Islet precursor cell (in vitro differentiated cells): ENCODE data around the gene PDE6B.
"Not testable (repeated sequence)": the region's sequence is repeated elsewhere in the genome, so short reads cannot be mapped to it uniquely, and the experiment has no call there.

Experiments used
- DNase-seq: peaks from one replicate; pipeline ENCODE4 v3.0.0-alpha.2; 2018

PDE6B gene

DNA sequence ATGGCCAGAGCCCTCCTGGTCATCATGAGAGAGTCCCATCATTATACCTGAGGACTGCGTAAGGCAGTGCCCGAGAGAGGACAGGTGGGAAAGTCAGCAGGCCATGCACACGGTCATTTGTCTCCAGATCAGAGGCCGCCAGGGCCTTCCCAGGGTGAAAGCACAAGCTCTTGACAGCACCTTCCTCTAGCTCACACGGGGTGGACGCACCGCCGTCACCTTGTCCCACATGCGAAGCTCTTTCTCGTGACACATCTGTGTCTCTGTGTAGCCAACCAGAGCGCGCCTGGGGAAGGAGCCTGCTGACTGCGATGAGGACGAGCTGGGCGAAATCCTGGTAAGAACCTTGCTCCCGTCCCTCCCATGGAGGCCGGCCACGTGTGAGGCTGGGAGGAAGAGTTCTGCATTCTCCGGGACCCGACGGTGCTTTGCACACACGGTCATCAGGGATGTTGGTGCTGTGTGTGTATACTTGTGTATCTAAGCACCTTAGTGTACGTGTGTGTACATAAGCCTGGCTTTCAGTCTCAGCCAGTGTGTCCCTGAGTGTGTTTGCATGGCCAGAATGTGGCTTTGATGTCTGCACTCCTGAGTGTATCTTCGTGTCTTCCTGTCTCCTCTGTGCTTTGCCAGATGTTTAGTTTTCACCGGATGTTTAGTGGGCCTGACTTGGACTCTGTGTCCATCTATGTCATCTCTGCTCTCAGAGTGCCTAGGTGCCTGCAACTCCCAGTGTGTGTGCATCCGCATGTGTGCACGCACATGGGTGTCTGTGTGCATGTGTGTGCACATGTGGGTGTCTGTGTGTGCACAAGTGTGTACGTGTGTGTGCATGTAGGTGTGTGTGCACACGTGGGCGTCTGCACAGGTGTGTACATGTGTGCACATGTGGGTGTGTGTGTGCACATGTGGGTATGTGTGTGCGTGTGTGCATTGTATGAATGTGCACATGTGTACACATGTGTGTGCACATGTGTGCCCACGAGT, 33.6 kb downstream of the PDE6B start:
- DNase-seq, result no peak

DNA sequence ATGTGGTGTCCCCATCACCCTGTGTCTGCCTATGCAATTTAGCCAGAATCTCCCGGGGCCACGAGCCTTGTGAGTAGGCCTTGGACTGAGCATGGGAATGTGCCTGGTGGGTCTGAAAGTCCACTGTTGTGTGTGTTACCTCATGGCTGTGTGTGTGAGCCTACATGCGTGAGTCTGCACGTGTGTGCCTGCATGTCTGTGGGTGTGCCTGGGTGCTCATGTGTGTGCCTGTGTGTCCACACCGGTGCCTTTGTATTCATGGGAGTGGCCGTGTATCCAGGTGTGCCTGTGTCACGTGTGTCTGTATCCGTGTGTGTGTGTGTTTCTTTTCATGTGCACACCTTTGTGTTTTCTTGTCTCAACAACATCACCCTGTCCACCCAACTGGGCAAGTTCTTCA, 34.5 kb downstream of the PDE6B start:
- DNase-seq, result no peak

DNA sequence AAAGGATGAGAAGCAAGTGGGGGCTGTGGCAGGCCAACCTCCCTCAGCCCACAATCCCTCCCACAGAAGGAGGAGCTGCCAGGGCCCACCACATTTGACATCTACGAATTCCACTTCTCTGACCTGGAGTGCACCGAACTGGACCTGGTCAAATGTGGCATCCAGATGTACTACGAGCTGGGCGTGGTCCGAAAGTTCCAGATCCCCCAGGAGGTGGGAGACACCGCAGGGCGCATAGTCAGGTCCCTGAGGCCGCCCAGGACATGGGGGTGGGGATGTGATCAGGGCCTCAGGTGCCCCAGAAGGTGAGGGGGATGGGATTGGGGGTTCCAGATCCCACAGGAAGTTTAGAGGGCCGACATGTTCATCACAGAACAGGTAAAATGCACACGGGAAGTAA, 35.0 kb downstream of the PDE6B start:
- DNase-seq, result no peak

DNA sequence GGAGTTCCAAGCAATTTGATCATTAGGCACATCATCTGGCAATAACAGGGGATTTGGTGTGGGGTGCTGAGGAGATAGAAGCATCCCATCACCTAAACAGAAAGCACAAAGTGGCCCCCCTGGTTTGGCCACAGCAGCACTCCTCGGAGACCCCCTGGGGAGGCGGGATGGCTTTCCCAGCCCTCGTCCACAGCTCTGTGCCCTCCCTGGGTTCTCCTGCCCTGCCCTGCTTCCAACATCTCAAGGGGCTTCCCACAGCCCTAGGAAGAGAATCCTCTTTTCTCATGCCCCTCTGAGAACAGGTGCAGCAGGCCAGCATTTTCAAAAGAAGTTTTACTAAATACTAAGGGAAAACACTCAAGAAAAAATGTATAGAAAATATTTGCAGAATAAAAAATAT, 35.9 kb downstream of the PDE6B start:
- DNase-seq, result no peak

DNA sequence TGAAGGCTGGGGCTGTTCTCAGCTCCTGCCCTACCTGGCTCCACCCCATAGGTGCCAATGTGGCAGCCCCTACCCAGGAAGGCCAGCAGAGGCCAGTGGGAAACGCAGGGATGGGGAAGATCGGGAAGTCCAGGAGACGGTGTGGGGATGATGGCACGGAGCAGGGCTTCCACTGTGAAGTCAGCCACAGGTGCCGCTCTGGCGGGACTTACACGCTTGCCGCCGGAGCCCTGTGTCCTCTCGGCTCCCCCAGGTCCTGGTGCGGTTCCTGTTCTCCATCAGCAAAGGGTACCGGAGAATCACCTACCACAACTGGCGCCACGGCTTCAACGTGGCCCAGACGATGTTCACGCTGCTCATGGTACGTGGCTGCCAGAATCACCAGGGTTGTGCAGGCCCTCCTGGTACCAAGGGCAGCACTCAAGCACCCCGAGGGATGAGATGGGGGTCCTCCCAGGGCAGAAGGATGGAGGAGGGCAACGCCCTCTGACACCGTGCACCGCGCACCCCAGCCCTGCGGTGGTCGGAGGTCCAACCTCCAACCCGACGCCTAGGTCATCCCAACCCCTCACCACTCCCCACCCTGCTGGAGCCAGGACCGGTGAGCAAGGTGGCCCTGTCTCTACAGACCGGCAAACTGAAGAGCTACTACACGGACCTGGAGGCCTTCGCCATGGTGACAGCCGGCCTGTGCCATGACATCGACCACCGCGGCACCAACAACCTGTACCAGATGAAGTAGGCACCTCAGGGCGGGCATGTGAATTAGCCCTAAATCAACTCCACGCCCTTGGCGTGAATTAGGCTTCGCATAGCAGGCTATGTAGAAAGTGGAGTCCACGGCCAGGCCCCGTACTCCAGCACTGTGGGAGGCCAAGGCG, 36.7 kb downstream of the PDE6B start:
- no peak for DNase-seq

DNA sequence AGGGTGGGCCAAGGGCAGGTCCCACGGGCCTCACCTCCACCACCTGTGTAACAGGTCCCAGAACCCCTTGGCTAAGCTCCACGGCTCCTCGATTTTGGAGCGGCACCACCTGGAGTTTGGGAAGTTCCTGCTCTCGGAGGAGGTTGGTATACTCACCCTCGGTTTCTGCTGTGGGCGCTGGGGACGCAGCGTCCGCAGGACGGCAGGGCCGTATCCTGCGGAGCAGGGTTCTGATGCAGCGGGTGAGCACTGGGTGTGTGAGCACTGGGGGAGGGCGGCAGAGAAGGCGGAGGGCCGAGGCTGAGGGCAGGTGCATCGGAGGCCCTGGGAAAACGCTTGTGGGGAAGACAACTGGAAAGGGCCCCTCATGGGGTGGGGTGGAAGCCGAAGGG, 37.7 kb downstream of the PDE6B start:
- DNase-seq, result no peak

DNA sequence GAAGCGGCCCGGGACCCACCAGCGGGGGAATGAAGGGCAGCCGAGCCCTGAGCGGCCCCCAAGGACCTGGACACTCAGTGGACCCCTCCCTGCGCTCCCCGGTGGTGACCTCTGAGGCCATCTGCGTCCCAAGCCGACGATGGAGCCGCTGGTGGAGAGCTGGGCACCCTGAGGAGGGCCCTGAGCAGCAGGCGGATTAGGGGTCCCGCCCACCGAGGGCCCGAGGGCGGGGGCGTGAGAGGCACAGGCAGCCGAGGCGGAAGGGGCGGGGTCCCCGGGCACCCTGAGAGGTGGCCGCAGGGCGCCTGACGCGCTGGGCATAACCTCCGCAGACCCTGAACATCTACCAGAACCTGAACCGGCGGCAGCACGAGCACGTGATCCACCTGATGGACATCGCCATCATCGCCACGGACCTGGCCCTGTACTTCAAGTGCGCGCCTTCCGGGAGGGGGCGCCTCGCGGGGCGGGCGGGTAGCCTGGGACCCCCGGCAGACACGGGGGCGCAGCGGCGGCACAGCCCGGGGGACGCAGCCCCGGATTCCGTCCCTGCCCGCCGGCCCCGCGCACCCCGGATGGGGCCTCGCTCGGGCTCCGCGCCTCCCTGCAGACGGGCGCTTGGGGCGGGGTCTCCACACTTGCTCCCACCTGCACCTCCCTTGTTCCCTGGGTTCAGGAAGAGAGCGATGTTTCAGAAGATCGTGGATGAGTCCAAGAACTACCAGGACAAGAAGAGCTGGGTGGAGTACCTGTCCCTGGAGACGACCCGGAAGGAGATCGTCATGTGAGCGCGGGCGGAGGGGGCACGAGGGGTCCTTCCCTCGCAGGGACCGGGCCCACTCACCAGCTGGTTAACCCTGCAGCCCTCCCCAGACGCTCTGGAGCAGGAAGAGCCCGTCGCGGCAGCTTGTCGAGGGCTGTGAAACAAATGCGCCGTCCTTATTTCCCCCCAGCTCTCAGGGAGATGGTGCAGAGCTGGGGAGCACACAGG, 38.4 kb downstream of the PDE6B start:
- peak; percentile 79 for DNase-seq

DNA sequence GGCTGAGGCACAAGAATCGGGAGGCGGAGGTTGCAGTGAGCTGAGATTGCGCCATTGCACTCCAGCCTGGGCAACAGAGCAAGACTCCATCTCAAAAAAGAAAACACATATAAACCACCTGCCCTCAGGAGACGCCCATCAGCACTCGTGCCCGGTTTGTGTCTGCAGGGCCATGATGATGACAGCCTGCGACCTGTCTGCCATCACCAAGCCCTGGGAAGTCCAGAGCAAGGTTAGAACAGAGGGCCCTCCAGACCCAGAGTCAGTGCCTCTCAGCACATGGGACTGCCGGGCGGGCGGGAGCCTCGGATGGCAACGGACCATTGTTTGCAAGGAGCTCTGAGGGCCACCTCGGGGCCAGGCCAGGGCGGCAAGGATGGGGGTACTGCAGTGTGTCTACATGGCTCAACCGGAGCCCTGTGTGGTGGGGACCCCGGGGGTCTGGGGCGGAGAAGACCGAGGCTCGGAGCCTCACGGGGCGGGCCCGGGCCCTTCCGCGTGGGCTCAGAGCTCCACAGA, 39.4 kb downstream of the PDE6B start:
- no peak for DNase-seq

DNA sequence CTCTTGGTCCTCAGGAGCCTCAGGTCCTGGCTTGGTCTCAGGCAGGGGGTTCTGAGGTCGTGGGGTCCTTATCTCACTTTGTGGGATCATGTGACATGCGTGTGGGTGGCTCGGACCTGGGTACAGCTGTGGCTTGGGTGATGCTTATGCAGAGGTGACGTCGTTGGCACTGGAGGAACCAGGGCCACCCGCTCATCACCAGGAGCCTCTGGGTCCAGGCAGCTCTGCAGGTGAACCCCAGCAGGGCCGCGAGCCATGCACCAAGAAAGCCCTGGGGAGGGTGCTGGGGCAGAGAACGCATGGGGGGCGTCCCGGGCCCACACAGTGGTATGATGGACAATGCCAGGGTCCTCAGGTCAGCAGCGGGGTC, 40.0 kb downstream of the PDE6B start:
- no peak for DNase-seq

DNA sequence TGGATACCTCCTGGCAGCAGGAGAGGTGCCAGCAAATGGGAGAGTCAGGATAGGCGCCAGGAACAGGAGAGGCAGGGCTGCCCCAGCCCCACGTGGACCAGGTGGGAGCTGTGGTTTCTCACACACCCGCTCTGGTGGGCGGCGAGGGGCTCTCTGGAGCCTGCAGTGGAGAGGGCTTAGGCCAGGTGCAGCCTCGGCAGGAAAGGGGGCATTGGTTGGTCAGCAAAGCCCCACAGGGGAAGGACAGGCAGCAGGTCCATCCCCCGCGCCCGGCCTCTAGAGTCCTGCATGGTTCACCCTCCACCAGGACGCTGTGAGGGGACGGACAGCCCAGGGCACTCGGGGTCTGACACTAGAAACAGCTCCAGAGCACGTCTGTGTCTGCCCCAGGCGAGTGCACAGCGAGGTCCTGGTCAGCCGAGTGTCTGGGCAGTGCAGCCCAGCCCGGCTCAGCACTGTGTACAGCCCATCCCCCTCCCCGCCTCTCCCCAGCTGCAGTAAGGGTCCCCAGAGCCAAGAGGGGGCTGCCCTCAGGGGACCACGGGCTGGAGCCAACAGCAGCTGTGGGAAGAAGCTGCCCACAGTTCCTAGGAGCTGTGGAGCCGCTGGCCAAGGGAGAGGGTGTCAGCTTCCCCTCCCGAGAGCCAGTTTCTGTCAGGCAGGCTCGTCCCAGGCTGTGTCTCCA, 40.5 kb downstream of the PDE6B start:
- DNase-seq, result no peak

DNA sequence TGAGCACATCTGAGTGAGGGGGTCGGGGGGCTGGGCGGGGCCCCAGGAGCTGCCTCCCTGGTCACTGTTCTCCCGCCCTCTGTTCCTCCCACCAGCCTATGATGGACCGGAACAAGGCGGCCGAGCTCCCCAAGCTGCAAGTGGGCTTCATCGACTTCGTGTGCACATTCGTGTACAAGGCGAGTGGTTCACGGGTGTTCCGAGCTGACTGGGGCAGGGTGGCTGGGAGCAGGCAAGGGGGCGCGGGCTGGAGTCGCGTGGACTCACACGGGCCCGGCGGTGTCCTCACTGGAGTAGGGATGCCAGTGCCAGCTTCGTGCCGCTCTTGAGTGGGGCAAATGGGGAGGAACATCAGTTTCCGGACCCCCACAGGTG, 41.0 kb downstream of the PDE6B start:
- DNase-seq, result no peak

DNA sequence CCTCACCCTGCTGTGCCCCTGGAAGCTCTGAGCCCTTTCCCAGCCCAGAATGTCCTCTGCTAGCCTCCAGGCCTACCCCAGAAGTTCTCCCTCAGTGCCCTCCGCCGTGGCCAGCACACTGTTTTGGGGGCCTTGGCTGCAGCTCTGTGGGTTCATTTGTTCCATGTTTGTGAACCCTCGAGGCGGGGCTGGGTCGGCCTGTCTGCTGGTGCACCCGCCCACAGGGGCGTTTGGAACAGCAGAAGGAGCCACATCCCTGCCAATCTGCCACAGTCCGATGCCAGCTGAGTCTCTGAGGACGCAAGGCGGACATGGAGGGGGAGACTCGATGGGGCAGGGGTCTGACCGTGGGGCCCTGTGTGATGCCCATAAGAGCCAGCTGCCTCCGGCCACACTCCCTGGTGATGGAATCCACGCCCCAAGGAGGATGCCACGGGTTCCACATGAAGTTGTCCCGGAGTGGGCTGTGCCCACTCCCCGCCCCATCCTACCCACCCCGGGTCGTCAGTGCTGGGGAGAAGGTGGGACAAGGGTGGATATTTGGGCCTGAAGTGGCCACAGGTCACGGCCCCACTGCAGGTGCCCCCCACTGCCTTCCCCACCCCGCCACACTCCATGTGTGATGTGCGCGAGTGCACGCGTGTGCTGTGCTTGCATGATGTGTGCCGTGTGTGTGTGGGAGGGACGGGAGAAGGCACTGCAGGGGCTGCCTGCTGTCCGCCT, 41.6 kb downstream of the PDE6B start:
- no peak for DNase-seq

DNA sequence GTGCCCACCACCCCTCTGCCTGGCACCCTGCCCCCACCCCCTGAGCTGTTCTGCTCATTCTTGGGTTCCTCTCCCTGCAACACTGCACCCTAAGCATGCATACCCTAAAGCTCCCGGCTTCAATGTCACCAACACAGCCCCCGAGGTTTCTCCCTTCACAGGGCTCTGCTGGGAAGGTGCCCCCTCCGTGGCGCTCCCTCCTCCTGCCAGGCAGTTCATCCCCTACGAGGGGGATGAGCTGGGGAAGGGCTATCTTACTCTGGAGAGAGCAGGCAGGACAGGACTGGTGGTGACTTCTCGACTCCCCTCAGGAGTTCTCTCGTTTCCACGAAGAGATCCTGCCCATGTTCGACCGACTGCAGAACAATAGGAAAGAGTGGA, 42.2 kb downstream of the PDE6B start:
- no peak for DNase-seq

DNA sequence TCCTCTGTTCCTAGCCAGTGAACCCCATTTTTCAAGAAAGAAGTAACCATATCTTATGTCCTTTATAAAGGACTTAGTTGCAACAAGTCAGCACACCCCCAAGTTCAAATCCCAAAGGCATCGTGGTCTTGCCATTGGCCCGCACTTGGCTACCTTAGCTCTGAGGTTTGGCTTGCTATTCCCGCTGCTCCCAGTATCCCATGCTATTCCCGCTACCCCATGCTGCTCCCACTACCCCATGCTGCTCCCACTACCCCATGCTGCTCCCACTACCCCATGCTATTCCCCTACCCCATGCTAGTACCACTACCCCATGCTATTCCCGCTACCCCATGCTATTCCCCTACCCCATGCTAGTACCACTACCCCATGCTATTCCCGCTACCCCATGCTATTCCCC, 42.8 kb downstream of the PDE6B start:
- DNase-seq, result not testable (repeated sequence)

DNA sequence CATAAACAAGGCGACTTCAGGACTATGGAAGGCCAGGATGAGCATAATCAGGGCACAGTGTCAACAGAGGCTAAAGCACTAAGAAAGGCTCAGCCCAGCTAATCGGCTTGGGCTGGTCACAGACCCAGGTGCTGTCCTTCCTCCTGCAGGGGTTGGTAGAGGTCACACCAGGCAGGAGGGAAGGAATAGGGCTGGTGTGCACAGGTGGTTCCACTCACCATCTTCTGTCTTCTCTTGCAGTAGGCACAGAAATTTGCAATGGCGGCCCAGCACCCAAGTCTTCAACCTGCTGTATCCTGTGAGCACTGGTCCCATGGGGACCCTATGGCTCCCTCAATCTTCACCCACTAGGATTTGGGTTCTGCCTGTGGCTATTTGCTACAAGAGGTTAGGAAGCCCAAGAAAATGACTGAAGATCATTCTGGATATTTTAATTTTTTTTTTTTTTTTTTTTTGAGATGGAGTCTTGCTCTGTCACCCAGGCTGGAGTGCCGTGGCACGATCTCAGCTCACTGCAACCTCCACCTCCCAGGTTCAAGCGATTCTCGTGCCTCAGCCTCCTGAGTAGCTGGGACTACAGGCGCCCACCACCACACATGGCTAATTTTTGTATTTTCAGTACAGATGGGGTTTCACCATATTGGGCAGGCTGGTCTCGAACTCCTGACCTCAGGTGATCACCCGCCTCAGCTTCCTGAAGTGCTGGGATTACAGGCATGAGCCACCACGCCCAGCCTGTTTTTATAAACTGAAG, 44.6 kb downstream of the PDE6B start:
- not testable (repeated sequence) for DNase-seq

DNA sequence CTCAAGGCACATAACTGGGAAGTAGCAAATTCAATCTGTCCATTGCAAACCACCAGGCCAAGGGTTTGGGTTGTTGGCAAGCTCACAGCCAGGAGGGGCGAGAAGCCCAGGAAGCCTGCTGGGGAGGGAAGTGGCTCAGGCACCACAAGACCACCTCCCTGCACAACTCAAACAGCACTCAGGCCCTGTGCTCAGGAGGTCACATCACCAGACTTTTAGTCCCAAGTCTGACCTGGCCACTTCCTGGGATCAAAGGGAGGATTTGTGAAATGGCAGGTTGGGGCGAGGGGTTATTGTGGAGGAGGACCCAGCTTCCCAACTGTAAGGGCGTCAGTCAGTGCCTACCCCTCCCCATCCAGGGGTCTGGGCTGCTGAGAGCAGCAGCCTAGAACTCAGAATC, 46.4 kb downstream of the PDE6B start:
- no peak for DNase-seq

DNA sequence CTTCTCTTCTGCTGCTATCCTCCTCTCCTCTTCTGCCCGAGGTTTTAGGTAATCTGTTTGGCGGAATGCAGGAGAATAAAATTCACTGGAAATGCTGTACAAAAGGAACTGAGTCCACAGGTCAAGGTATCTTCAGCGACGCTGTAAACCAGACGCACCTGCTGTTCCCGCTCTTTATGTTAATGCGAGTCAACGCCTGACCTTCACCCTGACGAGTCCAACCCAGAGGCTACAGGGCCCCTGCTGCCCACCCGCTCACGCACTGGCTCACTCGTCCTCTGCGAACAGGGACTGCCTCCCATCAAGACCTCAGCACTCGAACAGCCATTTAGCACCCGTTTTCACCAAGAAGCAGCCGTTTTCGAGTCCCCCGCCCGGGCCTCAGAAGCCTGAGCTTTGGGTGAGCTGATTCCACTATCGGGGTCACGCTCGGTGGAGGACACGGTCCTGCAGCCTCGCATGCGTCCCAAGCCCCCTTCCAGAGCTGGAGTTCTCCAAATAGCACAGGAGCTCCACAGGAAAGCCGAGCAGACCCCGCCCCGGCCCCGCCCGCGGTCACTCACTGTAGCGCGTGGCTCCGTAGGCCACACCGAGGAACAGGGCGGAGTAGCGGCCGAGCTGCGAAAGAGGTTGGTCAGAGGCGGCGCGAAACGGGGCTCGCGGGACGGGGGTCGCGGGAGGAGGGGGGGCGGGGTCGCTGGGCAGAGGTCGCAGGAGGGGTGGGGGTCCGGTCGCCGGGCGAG, 48.1 kb downstream of the PDE6B start:
- DNase-seq, result no peak

DNA sequence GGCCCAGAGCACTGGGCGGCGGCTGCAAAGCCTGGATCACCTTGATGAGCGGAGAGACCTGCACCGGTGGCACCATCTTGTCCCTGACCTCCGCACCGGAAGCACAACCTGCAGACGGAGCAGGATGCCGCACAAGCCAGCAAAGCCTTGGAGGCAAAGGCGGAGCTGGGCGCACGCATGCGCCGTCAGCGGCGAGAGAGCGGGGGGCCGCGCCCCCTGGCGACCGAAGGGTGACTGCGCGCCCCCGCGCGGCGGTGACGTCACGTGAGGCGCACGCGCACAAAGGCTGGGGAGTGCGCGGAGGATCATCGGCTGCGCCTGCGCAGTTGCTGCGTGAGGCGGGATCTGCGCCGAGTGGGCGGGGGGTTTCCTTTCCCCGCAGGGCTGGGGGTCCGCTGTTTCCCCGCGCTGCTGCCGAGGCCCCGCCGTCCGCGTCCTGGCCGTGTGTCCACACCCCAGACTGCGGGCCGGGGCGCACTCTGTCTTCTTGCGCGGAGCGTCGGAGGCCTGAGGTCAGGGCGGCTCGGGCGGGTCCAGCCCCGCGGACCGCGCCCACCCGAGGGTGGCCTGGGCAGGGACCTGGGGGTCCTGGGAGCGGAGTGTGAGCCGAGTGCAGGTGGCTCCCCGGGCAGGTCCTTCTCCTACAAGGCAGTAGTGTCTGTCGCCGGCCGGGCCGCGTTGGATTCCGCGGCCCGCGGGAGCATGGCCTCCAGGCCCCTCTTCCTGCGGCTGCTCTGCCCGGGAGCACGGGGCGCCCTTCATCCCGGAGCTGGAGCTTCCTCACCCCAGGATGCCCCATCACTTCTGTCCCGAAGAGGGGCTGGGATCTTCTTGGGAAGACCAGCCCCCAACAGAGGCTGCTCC, 49.0 kb downstream of the PDE6B start, which contains the start of the genes ATP5ME and MYL5:
ATP5ME (minus strand) TSS at position 105 of the 864 bp plus-strand sequence; CDS start at position 76, 29 bp downstream.
MYL5 (plus strand) TSS at position 371 of the 864 bp plus-strand sequence. CDS start 3,485 bp downstream, outside the sequence.
- DNase-seq, result peak; percentile 98
